Uterus (tissue), 4 donors: ENCODE measurements around the gene DAPK2. TPM values are rescaled to one million over a fixed set of nuclear protein-coding genes. Genes with fewer than 3 reads are reported as not detected.
A peak's percentile ranks its signal among the peaks of the same experiment; 100 is the strongest.

Source experiments
- DNase-seq, 2 donors: peaks; one replicate each; pipeline ENCODE4 v3.0.0-alpha.2; 2019 to 2020
- H3K27ac ChIP-seq, 2 donors: fragments of 200-600 bp; sonication (generic); 1 replicate in 1 of 2; 2 replicates in 1 of 2; pipeline ENCODE4 v1.5.1; 2016 to 2018
- H3K27me3 ChIP-seq, 2 donors: fragments of 200-600 bp; sonication (generic); one replicate each; pipeline ENCODE4 v1.5.1; 2018 to 2019; ENCODE audit warnings: control low read depth in 1 of 2
- H3K36me3 ChIP-seq, 2 donors: fragments of 200-600 bp; sonication (generic); one replicate each; pipeline ENCODE4 v1.5.1; 2019; ENCODE audit warnings: control low read depth in 1 of 2
- H3K4me1 ChIP-seq, 2 donors: fragments of 200-600 bp; sonication (generic); one replicate each; pipeline ENCODE4 v1.5.1; 2018 to 2019; ENCODE audit warnings: control low read depth in 1 of 2
- H3K4me3 ChIP-seq, 2 donors: fragments of 200-600 bp; sonication (generic); 1 replicate in 1 of 2; 2 replicates in 1 of 2; pipeline ENCODE4 v1.5.1; 2018 to 2019; ENCODE audit warnings: mild to moderate bottlenecking in 1 of 2
- H3K9me3 ChIP-seq, 2 donors: fragments of 200-600 bp; sonication (generic); one replicate each; pipeline ENCODE4 v1.5.1; 2019; ENCODE audit warnings: control low read depth in 1 of 2
- CTCF ChIP-seq, 4 experiments: fragments of 200-600 bp in 2 of 4; fragments of 450-650 bp in 2 of 4; sonication (generic) in 2 of 4; IDR thresholded peaks; one replicate each; pipeline ENCODE4 v1.5.1; 2016 to 2019; ENCODE audit warnings: antibody characterized with exemption in 4 of 4, mild to moderate bottlenecking in 2 of 4, moderate library complexity in 1 of 4
- POLR2A ChIP-seq, 2 donors: fragments of 450-650 bp; IDR thresholded peaks; one replicate each; pipeline ENCODE4 v1.6.1; 2016; ENCODE audit warnings: antibody characterized with exemption in 2 of 2, mild to moderate bottlenecking in 1 of 2, moderate library complexity in 1 of 2
- intact Hi-C: fragments of 100-400 bp; cut with DNase I; formaldehyde crosslinking; loops from one replicate; pipeline ENCODE4 v1.15.1; 2023; ENCODE audit warnings: low total_unique reads
- total RNA-seq, 4 donors: library from RNA; depleted of rRNA in 3 of 4; stranded (reverse); fragments of >200 nt in 3 of 4; gene quantifications; one replicate each; pipeline versions ENCODE4 v1.1.0 to v1.2.4, GENCODE V29; 2014 to 2023
- donor health status: DM: yes; HTN: yes; CAD: no.

The DAPK2 gene
- total RNA-seq, 4 donors from 2014 or later = 0.88 to 5.3 (median 1.4) TPM

- no peak overlapping the region for H3K27ac ChIP-seq
- H3K4me1 ChIP-seq = no peaks in the 10 kb centered on the region
- no peaks in the 10 kb centered on the region for H3K27me3 ChIP-seq
- TF ChIP-seq POLR2A (IDR thresholded peaks at IDR 0.05) (no peak), CTCF (IDR thresholded peaks at IDR 0.05) (no peak)
- no peaks in the 10 kb centered on the region for H3K36me3 ChIP-seq
- no peaks in the 10 kb centered on the region for H3K9me3 ChIP-seq
- intact Hi-C loops = no loop called here
- H3K4me3 ChIP-seq = no peak overlapping the region
- DNase-seq = no peak
Measured at GRCh38 chr15:63942486-63943365, 103.6 kb downstream of the DAPK2 start.

- no peaks in the 10 kb centered on the region for H3K4me1 ChIP-seq
- H3K4me3 ChIP-seq = no peak overlapping the region
- no peaks in the 10 kb centered on the region for H3K36me3 ChIP-seq
- no peak for DNase-seq
- no peaks in the 10 kb centered on the region for H3K9me3 ChIP-seq
- intact Hi-C loops = no loop called here
- no peaks in the 10 kb centered on the region for H3K27me3 ChIP-seq
- TF ChIP-seq POLR2A (IDR thresholded peaks at IDR 0.05) = no peak
- no peak for TF ChIP-seq CTCF (IDR thresholded peaks at IDR 0.05)
- H3K27ac ChIP-seq = peak overlapping the region; percentile 23 to 46
Measured at GRCh38 chr15:63941698-63942465, 104.4 kb downstream of the DAPK2 start.

DNA sequence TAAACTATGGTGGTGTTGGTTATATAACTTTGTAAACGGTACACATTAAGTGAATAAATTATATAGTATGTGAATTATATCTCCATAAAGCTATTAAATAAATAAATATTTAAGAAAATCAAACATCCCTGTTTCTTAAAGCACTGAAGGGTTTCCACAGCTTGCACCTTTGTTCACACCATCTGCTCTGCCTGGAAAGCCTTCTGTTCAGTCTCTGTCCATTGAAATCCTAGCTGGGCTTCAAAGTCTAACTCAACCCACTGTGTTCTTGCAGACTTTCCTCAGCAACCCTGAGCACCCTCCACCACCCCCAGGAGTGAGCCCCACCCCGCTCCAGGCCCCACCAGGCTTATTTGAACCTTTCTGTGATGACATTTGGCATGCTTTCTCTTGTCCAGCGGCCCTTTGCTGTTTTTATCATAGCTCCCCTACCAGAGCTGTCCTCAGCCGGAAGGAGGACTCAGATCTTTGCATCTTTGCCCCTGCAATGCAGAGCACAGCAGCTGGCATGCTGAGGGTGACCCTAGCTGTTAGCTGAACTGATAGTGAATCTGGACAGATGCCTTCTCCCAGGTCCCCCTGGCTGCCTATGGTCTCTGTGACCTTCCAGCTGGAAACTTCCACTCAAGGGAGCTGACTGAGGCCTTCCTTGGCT, 105.2 kb downstream of the DAPK2 start:
- Histone ChIP-seq H3K36me3 (no peaks in the 10 kb centered on the region), H3K27ac (peak overlapping the region; percentile 7 to 46), H3K4me1 (no peaks in the 10 kb centered on the region), H3K9me3 (no peaks in the 10 kb centered on the region), H3K4me3 (no peak overlapping the region), H3K27me3 (no peaks in the 10 kb centered on the region)
- intact Hi-C loops = no loop called here
- TF ChIP-seq CTCF (IDR thresholded peaks at IDR 0.05) = no peak
- no peak for TF ChIP-seq POLR2A (IDR thresholded peaks at IDR 0.05)
- no peak for DNase-seq

- Histone ChIP-seq H3K36me3 (no peaks in the 10 kb centered on the region), H3K4me1 (no peaks in the 10 kb centered on the region), H3K27ac (peak overlapping the region; percentile 42 to 67), H3K4me3 (no peak overlapping the region), H3K27me3 (no peaks in the 10 kb centered on the region), H3K9me3 (no peaks in the 10 kb centered on the region)
- DNase-seq = peak in 1 of 2 donors; percentile 53
- intact Hi-C loops = no loop called here
- TF ChIP-seq CTCF (IDR thresholded peaks at IDR 0.05) = no peak
- TF ChIP-seq POLR2A (IDR thresholded peaks at IDR 0.05) = no peak
Measured at GRCh38 chr15:63939531-63940130, 106.7 kb downstream of the DAPK2 start.
